Measurements from ENCODE around the gene TH.

Gene TH

DNA sequence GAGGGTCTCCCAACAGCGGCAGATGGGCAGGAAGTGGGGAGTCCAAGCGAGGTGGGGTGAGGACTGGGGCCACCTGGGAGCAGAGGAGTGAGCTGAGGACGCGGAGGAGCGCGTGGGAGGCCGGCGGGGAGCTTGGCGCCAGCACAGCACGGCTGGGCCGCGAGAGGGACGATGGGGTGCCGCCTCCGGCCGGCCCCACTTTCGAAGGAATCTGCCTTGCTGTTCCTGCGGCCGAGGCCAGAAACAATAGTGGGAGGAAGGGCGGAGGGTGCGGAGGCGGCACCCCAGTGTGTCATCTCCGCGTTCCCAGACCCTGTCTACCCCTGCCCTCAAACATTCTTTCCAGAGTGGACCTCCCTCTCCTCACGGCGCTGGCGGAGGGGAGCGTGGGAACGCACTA, 16.1 kb downstream of the TH start:
- Histone ChIP-seq H3K79me2 (no peaks in the 10 kb centered on the region), H3K4me1 (peaks cover 9% of the 10 kb centered on the region), H3K27ac (no peak overlapping the region), H3K4me2 (ENCODE audit: low read length) (no peak overlapping the region), H3K27me3 (ENCODE audit: control insufficient read depth, insufficient read depth, low read length) (no peaks in the 10 kb centered on the region), H3K36me3 (ENCODE audit: control insufficient read depth, insufficient read depth, low read length) (no peaks in the 10 kb centered on the region), H3K9me3 (ENCODE audit: control insufficient read depth, low read length) (no peaks in the 10 kb centered on the region), H2AFZ (no peak overlapping the region), H3K9ac (no peak overlapping the region), H3K4me3 (ENCODE audit: low read depth, low read length) (no peak overlapping the region)
- TF ChIP-seq, protein P1, sequence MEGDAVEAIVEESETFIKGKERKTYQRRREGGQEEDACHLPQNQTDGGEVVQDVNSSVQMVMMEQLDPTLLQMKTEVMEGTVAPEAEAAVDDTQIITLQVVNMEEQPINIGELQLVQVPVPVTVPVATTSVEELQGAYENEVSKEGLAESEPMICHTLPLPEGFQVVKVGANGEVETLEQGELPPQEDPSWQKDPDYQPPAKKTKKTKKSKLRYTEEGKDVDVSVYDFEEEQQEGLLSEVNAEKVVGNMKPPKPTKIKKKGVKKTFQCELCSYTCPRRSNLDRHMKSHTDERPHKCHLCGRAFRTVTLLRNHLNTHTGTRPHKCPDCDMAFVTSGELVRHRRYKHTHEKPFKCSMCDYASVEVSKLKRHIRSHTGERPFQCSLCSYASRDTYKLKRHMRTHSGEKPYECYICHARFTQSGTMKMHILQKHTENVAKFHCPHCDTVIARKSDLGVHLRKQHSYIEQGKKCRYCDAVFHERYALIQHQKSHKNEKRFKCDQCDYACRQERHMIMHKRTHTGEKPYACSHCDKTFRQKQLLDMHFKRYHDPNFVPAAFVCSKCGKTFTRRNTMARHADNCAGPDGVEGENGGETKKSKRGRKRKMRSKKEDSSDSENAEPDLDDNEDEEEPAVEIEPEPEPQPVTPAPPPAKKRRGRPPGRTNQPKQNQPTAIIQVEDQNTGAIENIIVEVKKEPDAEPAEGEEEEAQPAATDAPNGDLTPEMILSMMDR (IDR thresholded peaks at IDR 0.05): no peak

DNA sequence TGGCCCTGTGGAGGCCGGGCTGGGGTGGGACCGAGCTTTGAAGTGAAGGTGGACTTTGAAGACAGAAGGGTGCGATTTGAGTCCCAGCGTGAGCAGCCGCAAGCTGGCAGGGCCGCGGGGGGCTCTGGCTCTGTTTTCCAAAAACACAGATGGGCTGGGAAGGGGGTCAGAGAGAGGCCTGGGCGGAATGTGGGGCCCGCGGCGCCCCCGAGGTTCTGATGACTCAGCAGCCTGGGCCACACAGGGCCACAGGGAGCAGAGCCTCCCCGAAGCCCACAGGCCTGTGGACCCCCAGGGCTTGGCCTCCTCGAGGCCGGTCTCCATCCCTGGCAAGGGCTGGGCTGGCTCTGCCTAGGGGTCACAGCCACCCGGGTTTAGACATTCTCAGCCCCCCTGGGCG, 16.7 kb downstream of the TH start:
- no peak overlapping the region for H3K27ac ChIP-seq
- H3K4me1 ChIP-seq: peaks cover 9% of the 10 kb centered on the region
- no peaks in the 10 kb centered on the region for H3K36me3 ChIP-seq (ENCODE audit: control insufficient read depth, insufficient read depth, low read length)
- no peaks in the 10 kb centered on the region for H3K27me3 ChIP-seq (ENCODE audit: control insufficient read depth, insufficient read depth, low read length)
- H3K9ac ChIP-seq: no peak overlapping the region
- H3K9me3 ChIP-seq (ENCODE audit: control insufficient read depth, low read length): no peaks in the 10 kb centered on the region
- H3K4me2 ChIP-seq (ENCODE audit: low read length): no peak overlapping the region
- no peak overlapping the region for H3K4me3 ChIP-seq (ENCODE audit: low read depth, low read length)
- TF ChIP-seq, protein P1 (IDR thresholded peaks at IDR 0.05): no peak
- no peak overlapping the region for H2AFZ ChIP-seq
- no peaks in the 10 kb centered on the region for H3K79me2 ChIP-seq

DNA sequence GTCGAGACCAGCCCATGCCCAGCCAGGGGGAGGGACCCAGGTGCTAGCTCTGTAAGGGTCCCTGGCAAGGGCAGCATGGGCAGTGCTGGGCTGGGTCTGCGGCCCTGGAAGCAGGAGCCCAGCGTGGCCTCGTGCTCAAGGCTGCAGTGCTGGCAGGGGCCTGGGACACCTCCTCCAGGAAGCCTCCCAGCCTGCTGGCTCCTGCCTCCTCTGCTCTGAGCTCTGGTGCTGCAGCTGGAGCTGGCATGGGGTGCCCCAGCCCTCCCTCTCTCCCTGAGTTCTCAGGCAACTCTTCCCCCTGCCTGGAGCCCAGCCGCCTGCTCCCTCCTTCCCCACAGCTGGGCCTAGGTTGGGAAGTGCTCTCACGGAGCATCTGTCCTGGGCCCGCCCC, 17.4 kb downstream of the TH start:
- Histone ChIP-seq H3K4me3 (ENCODE audit: low read depth, low read length) (no peak overlapping the region), H3K79me2 (no peaks in the 10 kb centered on the region), H3K9me3 (ENCODE audit: control insufficient read depth, low read length) (no peaks in the 10 kb centered on the region), H3K4me1 (peaks cover 9% of the 10 kb centered on the region), H3K27me3 (ENCODE audit: control insufficient read depth, insufficient read depth, low read length) (no peaks in the 10 kb centered on the region), H3K4me2 (ENCODE audit: low read length) (no peak overlapping the region), H3K9ac (no peak overlapping the region), H3K36me3 (ENCODE audit: control insufficient read depth, insufficient read depth, low read length) (no peaks in the 10 kb centered on the region), H3K27ac (no peak overlapping the region), H2AFZ (no peak overlapping the region)
- TF ChIP-seq, protein P1 (IDR thresholded peaks at IDR 0.05): no peak

DNA sequence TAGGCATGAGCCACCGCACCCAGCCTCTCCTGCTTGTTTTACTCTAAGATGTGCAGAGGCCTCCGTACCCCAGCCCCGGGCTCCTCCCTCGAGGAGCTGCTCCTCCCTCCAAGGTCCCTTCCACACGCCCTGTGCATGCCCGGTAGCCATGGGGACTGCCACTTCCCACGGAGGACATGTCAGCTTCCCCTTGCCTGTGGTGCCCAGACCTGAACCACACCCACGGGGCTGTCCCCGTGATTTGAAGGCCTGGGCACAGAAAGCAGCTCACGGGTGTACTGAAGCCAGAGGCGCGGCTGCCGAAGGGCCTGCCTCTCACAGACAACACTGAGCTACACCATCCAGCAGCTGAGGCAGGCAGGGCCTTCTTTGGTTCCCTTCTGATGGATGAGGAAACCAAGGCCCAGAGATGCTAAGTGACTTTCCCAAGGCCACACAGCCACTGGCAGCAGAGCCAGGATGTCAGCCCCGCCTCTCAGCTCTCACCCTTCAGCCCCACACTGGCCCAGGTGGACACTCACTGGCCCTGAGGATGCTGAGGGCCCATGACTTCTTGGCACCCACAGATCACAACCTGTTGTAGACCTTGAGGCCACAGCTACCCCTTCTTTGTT, 17.9 kb downstream of the TH start:
- TF ChIP-seq, protein P1 (IDR thresholded peaks at IDR 0.05): no peak
- Histone ChIP-seq H3K36me3 (ENCODE audit: control insufficient read depth, insufficient read depth, low read length) (no peaks in the 10 kb centered on the region), H3K79me2 (no peaks in the 10 kb centered on the region), H2AFZ (no peak overlapping the region), H3K4me3 (ENCODE audit: low read depth, low read length) (no peak overlapping the region), H3K9me3 (ENCODE audit: control insufficient read depth, low read length) (no peaks in the 10 kb centered on the region), H3K4me1 (peaks cover 9% of the 10 kb centered on the region), H3K4me2 (ENCODE audit: low read length) (no peak overlapping the region), H3K9ac (no peak overlapping the region), H3K27me3 (ENCODE audit: control insufficient read depth, insufficient read depth, low read length) (no peaks in the 10 kb centered on the region), H3K27ac (no peak overlapping the region)
